Parathyroid adenoma (tissue), 2 donors: ENCODE measurements around the gene GPC6.

Source experiments
- H2AFZ ChIP-seq: fragments of 300-600 bp; sonication (generic); one replicate; pipeline ENCODE4 v1.7.0; 2017; ENCODE audit warnings: antibody characterized with exemption, mild to moderate bottlenecking
- H3K27ac ChIP-seq: fragments of 300-600 bp; sonication (generic); one replicate; pipeline ENCODE4 v1.7.0; 2017
- H3K27me3 ChIP-seq: fragments of 300-600 bp; sonication (generic); one replicate; pipeline ENCODE4 v1.7.0; 2017; ENCODE audit warnings: low read length; ENCODE audit not compliant: control insufficient read depth, insufficient read depth
- H3K36me3 ChIP-seq: fragments of 300-600 bp; sonication (generic); one replicate; pipeline ENCODE4 v1.7.0; 2017; ENCODE audit warnings: low read length; ENCODE audit not compliant: control insufficient read depth, insufficient read depth
- H3K4me1 ChIP-seq: fragments of 300-600 bp; sonication (generic); one replicate; pipeline ENCODE4 v1.7.0; 2017; ENCODE audit warnings: control low read depth
- H3K4me2 ChIP-seq: fragments of 300-600 bp; sonication (generic); one replicate; pipeline ENCODE4 v1.7.0; 2017; ENCODE audit warnings: low read length
- H3K4me3 ChIP-seq: fragments of 300-600 bp; sonication (generic); one replicate; pipeline ENCODE4 v1.7.0; 2017; ENCODE audit warnings: low read depth, low read length
- H3K79me2 ChIP-seq: fragments of 300-600 bp; sonication (generic); one replicate; pipeline ENCODE4 v1.7.0; 2017; ENCODE audit warnings: control low read depth
- H3K9ac ChIP-seq: fragments of 300-600 bp; sonication (generic); one replicate; pipeline ENCODE4 v1.7.0; 2017; ENCODE audit warnings: mild to moderate bottlenecking
- H3K9me3 ChIP-seq: fragments of 300-600 bp; sonication (generic); one replicate; pipeline ENCODE4 v1.7.0; 2017; ENCODE audit warnings: low read length; ENCODE audit not compliant: control insufficient read depth
- CTCF ChIP-seq: fragments of 300-600 bp; sonication (generic); IDR thresholded peaks from one replicate; pipeline ENCODE4 v1.7.0; 2017; ENCODE audit warnings: antibody characterized with exemption, mild to moderate bottlenecking
- donor health status: primary hyperparathyroidism.

GPC6 gene

DNA sequence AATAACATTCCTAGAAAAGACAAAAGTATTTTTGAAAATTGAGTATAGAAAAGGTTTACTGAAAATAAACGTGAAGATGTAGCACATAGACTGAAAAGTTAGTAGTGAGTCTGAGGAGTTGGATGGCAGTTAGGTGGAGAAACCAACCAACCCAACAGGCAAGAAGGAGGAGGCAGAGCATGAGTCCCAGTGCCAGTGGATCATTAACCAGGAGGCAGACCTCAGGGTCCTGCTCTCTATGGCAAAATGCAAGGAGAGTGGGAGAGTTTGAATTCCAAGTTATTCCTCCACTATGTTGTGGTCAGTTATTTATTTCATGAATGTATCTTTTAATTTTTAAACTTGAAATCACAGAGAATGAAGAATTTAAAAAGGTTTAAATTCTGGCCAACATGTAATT is 446.4 kb downstream of the GPC6 start:
- Histone ChIP-seq H3K4me1 (no peaks in the 10 kb centered on the region), H3K4me3 (no peak overlapping the region)

GRCh38 chr13:93673885-93674284 is 447.3 kb downstream of the GPC6 start:
- Histone ChIP-seq H3K27me3 (no peaks in the 10 kb centered on the region), H3K4me2 (no peak overlapping the region), H3K4me1 (no peaks in the 10 kb centered on the region), H2AFZ (no peak overlapping the region), H3K4me3 (no peak overlapping the region), H3K27ac (no peak overlapping the region), H3K9ac (no peak overlapping the region), H3K36me3 (no peaks in the 10 kb centered on the region), H3K9me3 (no peaks in the 10 kb centered on the region), H3K79me2 (no peaks in the 10 kb centered on the region)
- no peak for TF ChIP-seq CTCF

More for the DNA sequence above, 446.4 kb downstream of the GPC6 start:
- no peaks in the 10 kb centered on the region for H3K79me2 ChIP-seq
- H3K9ac ChIP-seq, result no peak overlapping the region
- H3K9me3 ChIP-seq, result no peaks in the 10 kb centered on the region
- H3K36me3 ChIP-seq, result no peaks in the 10 kb centered on the region
- no peak overlapping the region for H3K27ac ChIP-seq
- H3K27me3 ChIP-seq, result no peaks in the 10 kb centered on the region
- TF ChIP-seq CTCF, result no peak
- no peak overlapping the region for H3K4me2 ChIP-seq
- no peak overlapping the region for H2AFZ ChIP-seq

DNA sequence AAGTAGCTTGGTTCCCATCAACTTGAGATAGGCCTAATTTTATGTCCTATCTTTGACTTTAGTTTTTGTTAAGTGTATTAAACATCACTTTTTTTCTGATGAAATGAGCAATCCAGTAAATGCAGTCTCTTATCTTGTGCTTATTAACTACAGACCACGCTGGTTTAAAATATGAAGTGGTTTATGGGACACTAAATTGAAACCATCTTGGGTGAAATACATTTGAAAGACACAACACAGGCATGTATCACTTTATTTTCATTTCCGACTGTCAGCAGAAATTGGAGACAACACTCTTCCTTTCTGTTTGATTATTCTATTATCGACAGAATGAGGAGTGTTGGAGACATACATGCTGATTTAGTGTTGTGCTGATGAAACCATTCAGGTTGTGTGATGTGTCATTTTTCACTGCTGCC is 447.7 kb downstream of the GPC6 start:
- Histone ChIP-seq H3K4me2 (no peak overlapping the region), H2AFZ (no peak overlapping the region), H3K4me3 (no peak overlapping the region), H3K4me1 (no peaks in the 10 kb centered on the region), H3K27me3 (no peaks in the 10 kb centered on the region), H3K79me2 (no peaks in the 10 kb centered on the region), H3K27ac (no peak overlapping the region), H3K36me3 (no peaks in the 10 kb centered on the region), H3K9me3 (no peaks in the 10 kb centered on the region), H3K9ac (no peak overlapping the region)
- no peak for TF ChIP-seq CTCF

- H3K9ac ChIP-seq, result no peak overlapping the region
- no peaks in the 10 kb centered on the region for H3K36me3 ChIP-seq
- TF ChIP-seq CTCF, result no peak
- no peak overlapping the region for H3K27ac ChIP-seq
- no peaks in the 10 kb centered on the region for H3K27me3 ChIP-seq
- no peak overlapping the region for H3K4me2 ChIP-seq
- no peaks in the 10 kb centered on the region for H3K4me1 ChIP-seq
- H2AFZ ChIP-seq, result no peak overlapping the region
- H3K4me3 ChIP-seq, result no peak overlapping the region
- H3K79me2 ChIP-seq, result no peaks in the 10 kb centered on the region
- no peaks in the 10 kb centered on the region for H3K9me3 ChIP-seq
These were observed 453.7 kb downstream of the GPC6 start for GRCh38 chr13:93680329-93680728.

DNA sequence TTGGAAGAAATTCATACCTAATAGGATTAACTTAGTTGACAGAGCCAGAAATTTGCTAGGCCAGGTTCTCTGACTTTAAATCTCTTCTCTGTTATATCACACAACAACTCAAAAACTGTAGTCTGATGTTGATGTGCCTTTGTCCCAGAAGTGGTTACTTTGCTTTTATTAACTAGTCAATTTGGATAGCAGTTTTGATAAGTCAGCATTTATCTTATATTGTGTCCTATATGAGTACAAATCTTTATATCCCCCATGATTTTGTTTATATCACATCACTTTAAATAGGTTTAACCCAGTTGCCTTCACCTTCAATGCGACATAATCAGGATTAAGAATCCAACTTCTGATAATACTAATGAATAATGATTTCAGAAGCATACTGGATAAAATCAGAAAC is 459.3 kb downstream of the GPC6 start:
- Histone ChIP-seq H3K79me2 (no peaks in the 10 kb centered on the region), H3K4me2 (no peak overlapping the region), H3K36me3 (no peaks in the 10 kb centered on the region), H3K4me1 (no peaks in the 10 kb centered on the region), H3K9me3 (no peaks in the 10 kb centered on the region), H2AFZ (no peak overlapping the region), H3K9ac (no peak overlapping the region), H3K27me3 (no peaks in the 10 kb centered on the region), H3K4me3 (no peak overlapping the region), H3K27ac (no peak overlapping the region)
- no peak for TF ChIP-seq CTCF
